Ovary (tissue), 9 donors: Measurements from ENCODE around the gene PDSS2. TPM values are rescaled to one million over a fixed set of nuclear protein-coding genes. Genes with fewer than 3 reads are reported as not detected.
A peak's percentile ranks its signal among the peaks of the same experiment; 100 is the strongest.
"Not testable (repeated sequence)": the region's sequence is repeated elsewhere in the genome, so short reads cannot be mapped to it uniquely, and the experiment has no call there.

Experiments used
- DNase-seq, 5 donors: peaks; one replicate each; pipeline ENCODE4 v3.0.0-alpha.2; 2019 to 2020
- H3K27ac ChIP-seq, 2 donors: fragments of 200-600 bp; one replicate each; pipeline versions ENCODE4 v1.5.1 to v1.8.0; 2019 to 2022
- H3K27me3 ChIP-seq: fragments of 200-600 bp; one replicate; pipeline ENCODE4 v1.8.0; 2022
- H3K36me3 ChIP-seq: fragments of 200-600 bp; sonication (generic); one replicate; pipeline ENCODE4 v1.5.1; 2019
- H3K4me1 ChIP-seq: one replicate; pipeline ENCODE4 v1.8.1; 2013; ENCODE audit warnings: mild to moderate bottlenecking, moderate library complexity; ENCODE audit not compliant: insufficient read depth
- H3K4me3 ChIP-seq: fragments of 200-600 bp; sonication (generic); one replicate; pipeline ENCODE4 v1.5.1; 2017
- H3K9me3 ChIP-seq, 2 donors: fragments of 200-600 bp in 1 of 2; sonication (generic) in 1 of 2; one replicate each; pipeline versions ENCODE4 v1.5.1 to v1.8.1; 2013 to 2019; ENCODE audit warnings: mild to moderate bottlenecking in 1 of 2, moderate library complexity in 1 of 2
- CTCF ChIP-seq, 3 donors: fragments of 450-650 bp in 2 of 3; fragments of 200-600 bp in 1 of 3; IDR thresholded peaks; one replicate each; pipeline versions ENCODE4 v1.5.1 to v1.8.0; 2016 to 2022; ENCODE audit warnings: antibody characterized with exemption in 3 of 3, mild to moderate bottlenecking in 1 of 3
- EP300 ChIP-seq: sonication (generic); formaldehyde crosslinking; IDR thresholded peaks from one replicate; pipeline ENCODE4 v1.6.1; 2017; ENCODE audit warnings: antibody characterized with exemption
- POLR2A ChIP-seq: fragments of 450-650 bp; IDR thresholded peaks from one replicate; pipeline ENCODE4 v1.6.1; 2017; ENCODE audit warnings: antibody characterized with exemption, mild to moderate bottlenecking, moderate library complexity
- WGBS, 3 donors: extraction: QIAGEN DNeasy Blood & Tissue Kit in 1 of 3; methylation state at CpG; one replicate each; pipeline versions ENCODE4 v1.1.5 to v1.1.7; 2013 to 2017; 5-methylcytosine and 5-hydroxymethylcytosine counted together
- intact Hi-C, 4 donors: fragments of 100-400 bp; cut with DNase I; formaldehyde crosslinking; loops; one replicate each; pipeline versions ENCODE4 v1.11.0 to v1.15.1; 2022 to 2023
- polyA plus RNA-seq, 2 donors: library from polyadenylated mRNA; stranded (reverse); fragments of 200-250 nt in 1 of 2; fragments of 350-450 nt in 1 of 2; fragmentation: Illumina TruSeq in 1 of 2; extraction: RNeasy Lipid Tissue Mini Kit (QIAGEN cat#74804) in 1 of 2; gene quantifications; one replicate each; pipeline ENCODE4 v1.2.3, GENCODE V29; 2013 to 2014
- total RNA-seq, 7 donors: library from RNA; depleted of rRNA in 2 of 7; stranded (reverse); fragments of >200 nt in 2 of 7; fragmentation: NEBNext Ultra II Directional in 3 of 7; extraction: Animal tissue kit (Norgen Biotek cat#: 25700) in 3 of 7; gene quantifications; one replicate each; pipeline versions ENCODE4 v1.1.0 to v1.2.4, GENCODE V29; 2016 to 2023
- donor health status: DM: no; HTN: no; CAD: no; lungs with moderate emphysema.
- donor health status: DM: no; HTN: no; CAD: no.
- donor health status: Bipolar disorder and iron deficiency.
- donor health status: DM: yes; HTN: yes; CAD: no.
- donor health status: DM: no; HTN: no; CAD: no.
- donor health status: DM: yes; HTN: yes; CAD: no.

PDSS2 gene
- total and polyA plus RNA-seq, 9 donors: 8.2 to 17.5 (median 12.0) TPM

GRCh38 chr6:107144014-107144413 lies 315.4 kb downstream of the PDSS2 start:
- no peaks in the 10 kb centered on the region for H3K4me1 ChIP-seq
- H3K36me3 ChIP-seq: no peaks in the 10 kb centered on the region
- no peaks in the 10 kb centered on the region for H3K9me3 ChIP-seq
- H3K4me3 ChIP-seq: no peak overlapping the region
- no peak for DNase-seq
- no peak for TF ChIP-seq EP300
- TF ChIP-seq POLR2A: no peak
- no peak for TF ChIP-seq CTCF (IDR thresholded peaks at IDR 0.05)
- H3K27ac ChIP-seq: no peak overlapping the region
- no peaks in the 10 kb centered on the region for H3K27me3 ChIP-seq
- intact Hi-C loops: no loop called here

- Histone ChIP-seq H3K4me1 (no peaks in the 10 kb centered on the region), H3K36me3 (no peaks in the 10 kb centered on the region), H3K27me3 (no peaks in the 10 kb centered on the region), H3K4me3 (no peak overlapping the region), H3K27ac (no peak overlapping the region), H3K9me3 (no peaks in the 10 kb centered on the region)
- WGBS, 3 donors: 72 to 77% (median 72%) methylated on average over 3 of the region's 3 CpGs
- TF ChIP-seq CTCF (IDR thresholded peaks at IDR 0.05): no peak
- no peak for TF ChIP-seq POLR2A
- TF ChIP-seq EP300: no peak
- intact Hi-C loops: no loop called here
- no peak for DNase-seq
These were observed 318.8 kb downstream of the PDSS2 start for GRCh38 chr6:107140581-107140980.

GRCh38 chr6:107136324-107136723 lies 323.0 kb downstream of the PDSS2 start:
- H3K36me3 ChIP-seq, H3K9me3 ChIP-seq, H3K27me3 ChIP-seq, intact Hi-C loops, H3K4me3 ChIP-seq, H3K27ac ChIP-seq, DNase-seq, H3K4me1 ChIP-seq: not testable (repeated sequence)
- 83 to 87% (median 85%) methylated on average over 3 of the region's 3 CpGs for WGBS, 3 donors

- DNase-seq, H3K36me3 ChIP-seq, H3K27me3 ChIP-seq, H3K4me3 ChIP-seq, H3K4me1 ChIP-seq, H3K9me3 ChIP-seq, intact Hi-C loops, H3K27ac ChIP-seq: not testable (repeated sequence)
- WGBS, 3 donors: 89 to 91% (median 89%) methylated on average over 14 of the region's 14 CpGs
These were observed 324.2 kb downstream of the PDSS2 start for GRCh38 chr6:107135048-107135680.

- 34 to 42% (median 37%) methylated on average over 8 of the region's 8 CpGs for WGBS, 3 donors
- Histone ChIP-seq H3K4me1 (no peaks in the 10 kb centered on the region), H3K27me3 (no peaks in the 10 kb centered on the region), H3K27ac (no peak overlapping the region), H3K9me3 (no peaks in the 10 kb centered on the region), H3K4me3 (no peak overlapping the region), H3K36me3 (no peaks in the 10 kb centered on the region)
- intact Hi-C loops: no loop called here
- peak in 4 of 5 donors; percentile 20 to 53 (median 38) for DNase-seq
- TF ChIP-seq CTCF (IDR thresholded peaks at IDR 0.05): peak in 2 of 3 donors; percentile 12 to 29
- TF ChIP-seq EP300: no peak
These were observed 326.9 kb downstream of the PDSS2 start for GRCh38 chr6:107132330-107132954.
